HG03469 (cell line): ENCODE data around the gene LAYN.

ENCODE experiments used
- ATAC-seq: cut with Tn5 transposase; IDR thresholded peaks from one replicate; pipeline ENCODE4 v1.9.1; 2021; ENCODE audit warnings: mild to moderate bottlenecking, moderate library complexity, moderate number of reproducible peaks; ENCODE audit not compliant: unreplicated experiment

The LAYN gene

GRCh38 chr11:111591187-111591960, 50.9 kb downstream of the LAYN start:
- no peak for ATAC-seq

DNA sequence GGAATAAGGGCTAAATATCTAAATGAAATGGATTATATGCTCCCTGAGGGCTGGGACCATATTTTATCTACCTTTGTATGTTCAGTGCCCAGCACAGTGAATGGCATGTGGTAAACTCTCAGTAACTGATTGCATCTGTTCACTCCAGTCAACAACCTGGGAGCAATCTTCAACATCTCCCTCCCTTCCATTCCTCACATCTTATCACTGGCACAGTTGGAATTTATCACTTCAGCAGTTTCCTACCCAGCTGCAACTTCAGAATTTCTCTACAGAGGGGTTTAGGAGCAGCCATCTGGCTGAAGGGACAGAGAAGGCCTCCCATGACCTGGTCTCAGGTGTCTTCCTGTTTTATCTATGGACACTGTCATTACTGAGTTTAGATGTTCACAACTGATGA, 52.0 kb downstream of the LAYN start:
- ATAC-seq, result no peak

DNA sequence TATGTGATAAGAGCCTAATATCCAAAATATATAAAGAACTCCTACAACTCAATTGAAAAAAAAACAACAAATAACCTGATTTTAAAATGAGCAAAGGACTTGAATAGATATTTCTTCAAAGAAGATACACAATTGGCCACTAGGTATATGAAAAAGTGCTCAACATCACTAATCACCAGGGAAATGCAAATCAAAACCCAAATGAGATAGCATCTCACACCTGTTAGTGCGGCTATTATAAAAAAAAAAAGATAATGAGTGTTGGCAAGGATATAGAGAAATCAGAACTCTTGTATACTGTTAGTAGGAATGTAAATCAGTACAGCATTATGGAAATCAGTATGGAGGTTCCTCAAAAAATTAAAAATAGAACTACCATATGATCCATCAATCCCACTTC, 55.8 kb downstream of the LAYN start:
- no peak for ATAC-seq

GRCh38 chr11:111598148-111598547, 57.6 kb downstream of the LAYN start:
- ATAC-seq, result no peak

DNA sequence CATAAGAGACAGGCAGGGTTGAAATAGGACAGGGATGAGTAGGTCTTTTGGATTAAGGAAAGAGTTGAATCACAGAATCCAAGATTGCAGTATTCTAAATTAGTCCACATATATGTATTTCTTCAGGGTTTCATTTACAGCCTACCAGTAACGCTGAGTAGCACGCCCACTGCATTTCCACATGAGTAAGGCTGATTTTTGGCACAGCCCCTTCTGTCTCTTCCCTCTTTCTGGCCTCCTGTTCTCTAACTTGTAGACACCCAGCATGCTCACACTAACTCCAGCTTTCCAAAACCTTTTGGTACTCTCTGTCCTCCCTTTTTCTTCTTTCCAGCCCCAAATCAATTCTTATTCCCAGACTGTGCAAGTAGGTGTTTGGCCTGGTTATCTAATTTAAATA, 58.0 kb downstream of the LAYN start:
- no peak for ATAC-seq

DNA sequence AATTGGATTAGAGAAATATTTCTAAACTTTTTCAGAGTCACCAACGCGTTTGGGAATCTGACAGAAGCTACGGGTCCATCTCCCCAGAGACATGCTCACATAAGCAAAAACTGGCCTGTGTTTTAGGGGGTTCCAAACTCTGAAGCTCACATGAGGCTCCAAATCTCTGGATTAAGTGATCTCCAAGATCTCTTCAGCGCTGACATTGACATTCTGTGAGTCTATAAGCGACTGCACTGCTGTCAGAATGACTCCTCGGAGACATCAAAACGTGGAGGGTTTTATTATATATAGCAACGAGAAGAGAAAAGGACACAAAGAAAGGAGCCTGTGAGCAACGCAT, 61.1 kb downstream of the LAYN start:
- ATAC-seq, result no peak

GRCh38 chr11:111601979-111602864, 61.7 kb downstream of the LAYN start, which contains the start of gene SIK2:
Gene SIK2, plus strand, starts transcription at chr11:111602449. Its CDS starts 115 bp downstream, at chr11:111602564.
- peak; percentile 80 for ATAC-seq

GRCh38 chr11:111602865-111603610, 62.5 kb downstream of the LAYN start:
- no peak for ATAC-seq

GRCh38 chr11:111603611-111604130, 63.2 kb downstream of the LAYN start:
- no peak for ATAC-seq

- no peak for ATAC-seq
Measured at GRCh38 chr11:111604392-111605009, 64.0 kb downstream of the LAYN start.

DNA sequence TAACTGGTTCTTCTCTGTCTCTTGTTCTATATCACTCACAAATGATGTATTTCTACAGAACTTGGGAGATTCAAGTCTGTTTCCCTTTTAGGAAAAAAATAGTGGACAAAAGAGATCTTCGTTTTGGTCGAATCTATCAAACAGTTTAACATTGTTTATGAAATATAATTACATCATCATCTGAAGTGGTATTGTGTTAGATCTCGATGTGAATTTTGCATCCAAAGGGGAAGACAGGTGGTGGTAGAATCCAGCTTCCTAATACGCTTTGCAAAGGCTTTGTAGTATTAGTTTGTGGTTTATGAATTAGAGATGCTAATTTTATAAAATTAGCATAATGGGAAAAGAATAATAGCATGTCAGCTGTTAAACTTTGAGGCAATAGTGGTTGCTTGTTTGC, 65.2 kb downstream of the LAYN start:
- ATAC-seq, result no peak

- no peak for ATAC-seq
Measured at GRCh38 chr11:111606986-111607385, 66.5 kb downstream of the LAYN start.

GRCh38 chr11:111607751-111608150, 67.2 kb downstream of the LAYN start:
- no peak for ATAC-seq
